LoVo (cell line): ENCODE data around the gene TIMP2.
"Not testable (repeated sequence)": the region's sequence is repeated elsewhere in the genome, so short reads cannot be mapped to it uniquely, and the experiment has no call there.

Source experiments
- DNase-seq: peaks from one replicate; pipeline ENCODE4 v3.0.0-alpha.2; 2016; ENCODE audit warnings: low spot score

TIMP2 gene

GRCh38 chr17:78925234-78925633 lies at the start of gene TIMP2:
Gene TIMP2 (minus strand): TSS chr17:78925387. CDS start chr17:78925088, 299 bp downstream.
- peak; percentile 75 for DNase-seq

DNA sequence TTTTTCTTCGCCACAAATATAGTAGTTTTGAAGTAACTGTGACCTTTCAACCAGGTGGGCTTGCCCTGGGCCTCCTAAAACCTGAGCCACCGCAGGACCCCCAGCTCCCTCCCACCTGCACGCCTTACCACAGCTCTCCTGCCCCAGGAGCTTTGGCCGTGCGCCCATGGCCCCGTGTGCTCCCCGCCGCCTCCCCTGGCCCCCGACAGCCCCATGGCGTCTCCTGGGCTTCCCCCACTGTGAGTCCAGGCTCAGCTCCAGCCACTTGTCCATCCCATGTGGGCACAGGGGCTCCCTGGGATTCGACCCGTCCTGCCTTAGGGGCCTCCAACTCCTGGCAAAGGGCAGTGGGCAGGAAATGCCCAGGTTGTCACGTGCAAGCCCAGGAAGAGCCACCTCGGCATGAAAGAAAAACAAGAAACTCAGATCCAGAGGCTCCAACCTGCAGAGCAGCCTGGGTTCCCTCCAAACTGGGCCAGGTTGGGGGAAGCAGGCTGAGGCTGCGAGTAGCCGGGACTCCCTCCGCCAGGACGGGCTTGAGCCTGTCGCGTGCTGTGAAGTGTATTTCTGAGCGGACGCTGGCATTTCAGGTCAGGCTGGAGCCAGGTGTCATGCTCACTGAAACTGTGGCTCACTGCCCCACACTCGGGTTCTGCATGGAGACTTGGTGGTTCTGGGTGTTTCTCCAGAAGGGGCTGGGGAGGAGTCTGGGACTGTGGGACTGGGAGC lies 48.8 kb upstream of the TIMP2 start:
- no peak for DNase-seq

DNA sequence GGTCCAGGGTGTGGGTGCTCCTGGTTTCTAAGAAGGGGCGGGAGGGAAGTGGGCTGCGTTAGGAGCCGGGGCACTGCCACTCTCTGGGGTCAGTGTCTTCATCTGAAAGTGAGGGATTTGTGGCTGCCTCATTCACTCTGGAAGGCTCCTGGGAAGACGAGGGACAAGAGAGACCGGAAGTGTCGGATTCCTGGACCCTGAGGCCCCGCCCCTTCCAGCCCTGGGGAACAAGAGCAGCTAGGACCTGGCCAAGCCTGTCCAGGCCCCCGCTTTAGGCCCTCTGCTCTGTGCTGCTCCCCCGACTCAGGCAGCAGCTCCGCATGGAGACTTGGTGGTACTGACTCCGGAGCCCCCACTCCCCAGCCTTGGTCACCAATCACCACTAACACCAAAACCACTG lies 48.0 kb upstream of the TIMP2 start:
- no peak for DNase-seq

DNA sequence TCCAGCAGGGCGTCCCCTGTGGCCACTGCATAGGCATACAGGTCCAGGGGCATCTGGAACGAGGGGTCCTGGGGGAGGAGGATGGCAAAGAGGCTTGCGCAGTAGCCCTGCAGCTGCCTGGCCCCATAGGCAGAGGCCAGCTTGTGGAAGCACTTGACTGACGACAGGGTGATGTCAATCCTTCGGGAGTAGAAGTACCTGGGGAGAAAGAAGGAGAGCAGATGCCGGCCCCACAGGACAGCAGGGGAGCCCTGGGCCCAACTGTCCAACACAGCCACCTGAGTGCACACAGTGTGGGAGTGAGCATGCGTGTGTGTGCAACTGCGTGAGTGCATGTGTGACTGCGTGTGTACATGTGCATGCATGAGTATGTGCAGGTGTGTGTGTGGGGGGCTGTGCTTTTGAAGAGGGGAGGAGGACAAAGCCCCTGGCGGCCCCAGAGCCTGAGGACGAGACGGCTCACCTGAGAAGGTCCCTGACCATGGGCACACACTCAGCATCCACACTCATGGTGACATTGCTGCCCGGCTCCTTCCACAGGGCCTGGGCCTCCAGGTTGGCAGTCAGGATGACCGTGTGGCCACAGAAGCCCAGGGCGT lies 47.4 kb upstream of the TIMP2 start:
- DNase-seq = no peak

DNA sequence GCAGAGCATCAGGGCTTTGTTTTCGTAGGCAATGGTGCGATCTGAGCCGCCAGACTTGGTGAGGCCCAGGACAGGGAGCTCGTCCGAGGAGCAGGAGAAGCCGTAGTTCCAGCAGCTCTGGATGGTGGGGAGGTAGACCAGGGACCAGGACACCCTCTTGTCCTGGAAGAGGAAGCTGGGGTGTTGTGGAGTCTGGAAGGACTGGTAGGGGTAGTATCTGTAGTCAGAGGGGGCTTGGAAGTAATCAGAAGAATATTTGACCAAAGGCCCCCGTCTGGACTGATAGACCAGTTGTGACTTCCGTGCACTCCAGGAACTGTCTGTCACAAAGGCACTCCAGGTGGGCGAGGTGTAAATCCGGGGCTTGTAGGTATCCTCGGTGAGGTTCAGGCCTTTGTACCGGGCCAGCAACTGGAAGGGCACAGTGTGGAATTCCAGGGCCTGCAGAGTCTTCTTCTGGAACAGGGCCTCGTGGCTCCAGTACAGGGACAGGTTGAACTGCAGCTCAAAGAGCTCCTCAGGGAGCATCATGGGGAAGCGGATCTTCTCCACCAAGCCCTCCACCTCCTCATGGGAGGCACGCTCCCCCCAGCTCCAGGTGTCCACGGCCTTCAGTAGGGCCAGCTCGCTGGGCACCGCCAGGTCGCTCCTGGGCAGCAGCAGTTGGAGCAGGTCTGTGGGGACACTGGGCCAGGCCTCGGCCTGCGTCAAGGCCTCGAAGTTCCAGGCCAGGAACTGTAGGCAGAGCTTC lies 46.7 kb upstream of the TIMP2 start:
- DNase-seq = no peak

- DNase-seq = peak; percentile 52
These were observed 45.9 kb upstream of the TIMP2 start for GRCh38 chr17:78970834-78971755.

DNA sequence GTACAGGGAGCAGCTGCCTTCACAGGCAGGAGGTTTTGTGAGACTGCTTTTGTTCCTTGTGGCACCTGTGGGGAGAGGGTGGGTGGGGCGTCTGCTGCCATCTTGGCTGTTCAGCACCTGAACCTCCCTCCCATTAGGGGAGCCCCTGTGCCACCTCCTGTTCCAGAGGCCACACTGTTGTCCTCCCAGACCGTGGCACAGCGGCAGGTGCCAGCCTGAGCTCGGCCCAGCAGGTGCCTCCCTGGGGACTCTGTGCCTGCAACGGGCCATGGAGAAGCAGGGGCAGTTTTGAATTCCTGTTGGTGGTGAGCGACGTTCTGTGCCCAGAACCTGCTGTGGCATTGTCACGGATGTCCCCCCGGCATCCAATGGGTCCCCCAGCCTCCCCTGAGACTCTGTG lies 44.7 kb upstream of the TIMP2 start:
- DNase-seq = no peak

- no peak for DNase-seq
These were observed 42.7 kb upstream of the TIMP2 start for GRCh38 chr17:78967782-78968362.

DNA sequence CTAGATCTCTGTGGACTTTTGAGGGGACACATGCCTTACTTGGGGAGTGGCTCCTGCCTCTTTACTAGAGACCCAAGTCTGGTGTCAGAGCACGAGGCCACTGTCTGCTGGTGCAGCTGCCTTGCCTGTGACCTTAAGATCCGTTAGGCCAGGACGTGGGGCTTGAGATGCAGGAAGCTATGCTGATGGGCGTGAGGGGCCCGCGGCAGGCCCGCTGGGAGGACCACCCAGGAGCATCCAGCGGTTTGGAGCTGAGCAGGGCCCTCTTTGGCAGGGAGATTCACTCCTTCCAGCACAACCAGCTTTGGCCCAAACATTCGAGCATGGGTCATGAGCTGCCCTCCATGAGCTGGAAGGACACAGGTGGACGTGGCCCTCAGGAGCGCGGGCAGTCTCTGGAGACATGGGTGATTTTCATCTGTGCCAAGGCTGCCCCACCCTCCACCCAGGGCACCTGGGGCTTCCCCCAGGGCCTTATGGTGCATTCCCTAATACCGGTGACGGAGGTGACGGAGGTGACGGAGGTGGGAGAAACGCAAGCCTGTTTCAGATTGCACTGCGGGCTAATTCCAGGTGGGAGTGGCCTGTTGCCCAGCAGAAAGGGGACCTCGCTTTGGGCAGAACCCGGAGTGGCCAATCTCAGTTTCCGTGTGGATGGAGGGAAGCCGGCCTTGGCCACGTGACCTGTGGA lies 41.9 kb upstream of the TIMP2 start:
- no peak for DNase-seq

DNA sequence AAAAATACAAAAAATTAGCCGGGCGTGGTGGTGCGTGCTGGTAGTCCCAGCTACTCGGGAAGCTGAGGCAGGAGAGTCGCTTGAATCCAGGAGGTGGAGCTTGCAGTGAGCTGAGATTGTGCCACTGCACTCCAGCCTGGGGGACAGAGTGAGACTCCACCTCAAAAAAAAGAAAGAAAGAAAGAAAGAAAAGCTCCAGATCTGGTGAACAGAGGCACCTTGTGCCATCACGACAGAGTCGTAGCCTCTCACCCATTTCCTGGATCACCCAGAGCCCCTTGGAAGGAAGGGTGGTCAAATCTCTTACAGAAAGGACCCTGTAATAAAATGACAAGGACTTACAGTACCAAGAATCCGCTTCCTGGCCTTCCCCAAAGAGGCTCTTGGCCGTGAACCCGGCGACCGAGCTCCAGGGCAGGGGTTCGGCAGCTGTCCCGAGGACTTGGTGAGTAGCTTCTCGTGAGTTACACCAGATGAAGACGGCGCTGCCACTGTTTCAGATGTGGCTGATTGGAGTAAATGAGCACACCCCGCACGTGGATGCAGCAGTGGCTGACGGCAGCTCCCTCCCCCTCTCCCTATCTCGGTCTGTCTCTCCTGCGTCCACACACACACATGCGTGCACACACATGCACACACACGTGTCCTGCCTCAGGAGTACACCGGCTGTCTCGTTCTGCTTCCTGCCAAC lies 41.1 kb upstream of the TIMP2 start:
- no peak for DNase-seq

GRCh38 chr17:78965491-78965924 lies 40.3 kb upstream of the TIMP2 start:
- DNase-seq = no peak

DNA sequence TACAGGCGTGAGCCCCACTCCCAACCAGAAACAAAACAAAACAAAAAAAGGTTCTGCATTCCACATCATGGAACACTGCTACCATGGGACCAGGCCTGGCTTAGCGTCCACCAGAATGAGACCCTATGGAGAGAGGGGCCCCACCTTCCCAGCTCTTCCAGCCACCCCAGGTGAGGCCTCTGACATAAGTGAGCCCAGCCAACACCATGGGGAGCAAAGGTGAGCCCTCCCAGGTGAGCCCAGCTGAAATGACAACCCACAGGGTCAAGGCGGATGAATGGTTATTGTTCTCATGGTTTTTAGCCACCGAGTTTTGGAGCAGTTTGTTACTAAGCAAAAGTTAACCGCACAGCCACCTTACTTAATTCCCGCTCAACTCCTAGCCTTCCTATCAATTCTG lies 38.2 kb upstream of the TIMP2 start:
- no peak for DNase-seq

DNA sequence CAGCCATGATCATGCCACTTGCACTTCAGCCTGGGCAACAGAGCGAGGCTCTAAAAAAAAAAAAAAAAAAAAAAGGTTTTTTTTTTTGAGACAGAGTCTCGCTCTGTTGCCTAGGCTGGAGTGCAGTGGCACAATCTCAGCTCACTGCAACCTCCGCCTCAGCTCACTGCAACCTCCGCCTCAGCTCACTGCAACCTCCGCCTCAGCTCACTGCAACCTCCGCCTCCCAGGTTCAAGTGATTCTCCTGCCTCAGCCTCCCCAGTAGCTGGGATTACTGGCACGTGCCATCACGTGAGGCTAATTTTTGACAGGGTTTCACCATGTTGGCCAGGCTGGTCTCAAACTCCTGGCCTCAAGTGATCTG lies 37.8 kb upstream of the TIMP2 start:
- DNase-seq = not testable (repeated sequence)

DNA sequence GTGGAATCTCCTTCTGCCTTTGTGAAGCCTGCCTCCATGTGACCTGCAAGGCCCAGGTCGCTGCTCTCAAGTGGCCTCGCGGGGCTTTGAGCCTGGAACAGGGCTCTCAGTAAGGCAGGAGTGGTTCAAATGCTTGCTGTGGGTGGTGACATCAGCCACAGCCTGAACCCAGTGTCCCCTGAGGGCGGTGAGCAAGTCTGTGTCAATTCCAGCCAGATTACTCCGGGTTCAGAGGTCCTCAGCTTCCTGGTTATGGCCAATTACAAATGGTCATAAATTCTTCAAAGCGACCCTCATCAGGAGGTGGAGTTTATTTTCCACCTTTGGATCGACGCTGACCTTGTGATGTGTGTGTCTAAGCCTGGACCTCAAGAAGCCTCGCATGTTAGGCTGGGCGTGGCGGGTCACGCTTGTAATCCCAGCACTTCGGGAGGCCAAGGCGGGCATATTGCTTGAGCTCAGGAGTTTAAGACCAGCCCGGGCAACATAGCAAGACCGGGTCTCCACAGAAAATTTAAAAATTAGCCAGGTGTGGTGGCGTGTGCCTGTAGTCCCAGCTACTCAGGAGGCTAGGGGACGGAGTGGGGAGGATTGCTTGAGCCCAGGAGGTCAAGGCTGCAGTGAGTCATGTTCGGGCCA lies 37.3 kb upstream of the TIMP2 start:
- DNase-seq = peak; percentile 75

GRCh38 chr17:78961571-78961970 lies 36.4 kb upstream of the TIMP2 start:
- no peak for DNase-seq

DNA sequence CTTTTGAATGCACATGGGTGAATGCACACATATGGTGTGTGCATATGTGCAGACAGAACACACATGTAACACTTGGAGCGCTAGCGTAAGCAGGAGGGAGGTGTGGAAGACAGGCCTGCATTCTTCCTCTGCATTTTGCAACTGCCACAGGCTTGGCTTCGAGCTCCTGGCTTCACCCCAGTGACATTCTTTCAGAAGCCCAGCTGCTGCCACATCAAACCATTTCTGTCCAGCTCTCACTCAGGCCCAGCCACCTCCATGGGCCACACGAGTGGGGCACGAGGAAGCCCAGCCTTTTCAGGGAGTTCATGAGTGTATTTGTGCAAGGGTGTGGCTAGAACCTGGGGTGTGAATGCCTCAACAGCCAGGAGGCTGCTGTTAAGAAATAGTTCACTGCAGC lies 35.7 kb upstream of the TIMP2 start:
- no peak for DNase-seq

- DNase-seq = no peak
These were observed 34.6 kb upstream of the TIMP2 start for GRCh38 chr17:78959803-78960202.

DNA sequence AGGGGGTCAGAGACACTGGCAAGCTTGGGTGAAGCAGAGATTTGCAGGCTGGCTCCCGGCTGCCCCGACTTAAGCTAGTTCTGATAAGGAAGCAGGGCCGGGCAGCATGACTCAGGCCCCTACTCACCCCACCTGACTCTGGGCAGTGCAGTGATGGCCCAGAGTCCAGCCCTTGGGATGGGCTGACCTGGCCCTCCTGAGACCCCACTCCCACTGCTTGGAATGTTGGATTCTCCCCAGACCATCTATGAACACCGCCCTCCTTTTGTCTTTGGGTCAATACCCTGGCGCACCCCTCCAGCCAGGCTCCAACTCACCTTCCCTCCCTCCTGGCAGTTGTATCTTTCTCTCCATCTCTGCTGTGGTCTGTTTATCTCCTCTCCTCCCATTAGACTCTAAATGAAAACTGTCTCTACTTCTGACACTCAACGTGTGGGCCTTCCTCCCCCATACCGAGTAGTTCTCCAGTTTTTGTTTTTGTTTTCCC lies 33.5 kb upstream of the TIMP2 start:
- peak; percentile 39 for DNase-seq

- DNase-seq = no peak
These were observed 31.9 kb upstream of the TIMP2 start for GRCh38 chr17:78957128-78957527.

- no peak for DNase-seq
These were observed 31.1 kb upstream of the TIMP2 start for GRCh38 chr17:78956254-78956653.
